Gastroesophageal sphincter (tissue), 3 donors: ENCODE results near the gene RPRD2.

Source experiments
- POLR2AphosphoS5 ChIP-seq: sonication (generic); formaldehyde crosslinking; IDR thresholded peaks from one replicate; pipeline ENCODE4 v1.6.1; 2017; ENCODE audit warnings: antibody characterized with exemption
- TF ChIP-seq, protein P1 (sequence below), 4 experiments: fragments of 200-600 bp in 2 of 4; fragments of 450-650 bp in 2 of 4; sonication (generic) in 1 of 4; IDR thresholded peaks; one replicate each; pipeline ENCODE4 v1.5.1; 2017 to 2019; ENCODE audit warnings: antibody characterized with exemption in 4 of 4, mild to moderate bottlenecking in 2 of 4, moderate library complexity in 2 of 4

GRCh38 chr1:150474869-150475268 lies 110.9 kb downstream of the RPRD2 start:
- TF ChIP-seq POLR2AphosphoS5: no peak
- TF ChIP-seq, protein P1, sequence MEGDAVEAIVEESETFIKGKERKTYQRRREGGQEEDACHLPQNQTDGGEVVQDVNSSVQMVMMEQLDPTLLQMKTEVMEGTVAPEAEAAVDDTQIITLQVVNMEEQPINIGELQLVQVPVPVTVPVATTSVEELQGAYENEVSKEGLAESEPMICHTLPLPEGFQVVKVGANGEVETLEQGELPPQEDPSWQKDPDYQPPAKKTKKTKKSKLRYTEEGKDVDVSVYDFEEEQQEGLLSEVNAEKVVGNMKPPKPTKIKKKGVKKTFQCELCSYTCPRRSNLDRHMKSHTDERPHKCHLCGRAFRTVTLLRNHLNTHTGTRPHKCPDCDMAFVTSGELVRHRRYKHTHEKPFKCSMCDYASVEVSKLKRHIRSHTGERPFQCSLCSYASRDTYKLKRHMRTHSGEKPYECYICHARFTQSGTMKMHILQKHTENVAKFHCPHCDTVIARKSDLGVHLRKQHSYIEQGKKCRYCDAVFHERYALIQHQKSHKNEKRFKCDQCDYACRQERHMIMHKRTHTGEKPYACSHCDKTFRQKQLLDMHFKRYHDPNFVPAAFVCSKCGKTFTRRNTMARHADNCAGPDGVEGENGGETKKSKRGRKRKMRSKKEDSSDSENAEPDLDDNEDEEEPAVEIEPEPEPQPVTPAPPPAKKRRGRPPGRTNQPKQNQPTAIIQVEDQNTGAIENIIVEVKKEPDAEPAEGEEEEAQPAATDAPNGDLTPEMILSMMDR (IDR thresholded peaks at IDR 0.05): no peak
